Coronary artery (tissue), 2 donors: Measurements from ENCODE around the gene CR1L.
A peak's percentile ranks its signal among the peaks of the same experiment; 100 is the strongest.

Experiments
- DNase-seq: peaks from one replicate; pipeline ENCODE4 v3.0.0-alpha.2; 2017; ENCODE audit warnings: low spot score
- H3K27ac ChIP-seq, 2 donors: fragments of 200-600 bp; sonication (generic); one replicate each; pipeline ENCODE4 v1.5.1; 2016 to 2019
- H3K4me3 ChIP-seq: fragments of 200-600 bp; sonication (generic); 2 replicates; pipeline ENCODE4 v1.5.1; 2016; ENCODE audit warnings: mild to moderate bottlenecking, moderate library complexity
- CTCF ChIP-seq: fragments of 200-600 bp; sonication (generic); IDR thresholded peaks from one replicate; pipeline ENCODE4 v1.5.1; 2019; ENCODE audit warnings: antibody characterized with exemption

CR1L gene

GRCh38 chr1:207644852-207645634 lies at the start of gene CR1L:
TSS of gene CR1L (plus strand) at chr1:207645133. CDS start at chr1:207645234, 101 bp downstream.
- peak; percentile 79 for DNase-seq
- no peak for TF ChIP-seq CTCF
- H3K4me3 ChIP-seq = peak within 1 kb of the TSS; percentile 75
- no peak within 1 kb of the TSS for H3K27ac ChIP-seq

GRCh38 chr1:207603777-207604176 lies 41.2 kb upstream of the CR1L start:
- Histone ChIP-seq H3K4me3 (no peak overlapping the region), H3K27ac (no peak overlapping the region)
- DNase-seq = no peak
- TF ChIP-seq CTCF = no peak

DNA sequence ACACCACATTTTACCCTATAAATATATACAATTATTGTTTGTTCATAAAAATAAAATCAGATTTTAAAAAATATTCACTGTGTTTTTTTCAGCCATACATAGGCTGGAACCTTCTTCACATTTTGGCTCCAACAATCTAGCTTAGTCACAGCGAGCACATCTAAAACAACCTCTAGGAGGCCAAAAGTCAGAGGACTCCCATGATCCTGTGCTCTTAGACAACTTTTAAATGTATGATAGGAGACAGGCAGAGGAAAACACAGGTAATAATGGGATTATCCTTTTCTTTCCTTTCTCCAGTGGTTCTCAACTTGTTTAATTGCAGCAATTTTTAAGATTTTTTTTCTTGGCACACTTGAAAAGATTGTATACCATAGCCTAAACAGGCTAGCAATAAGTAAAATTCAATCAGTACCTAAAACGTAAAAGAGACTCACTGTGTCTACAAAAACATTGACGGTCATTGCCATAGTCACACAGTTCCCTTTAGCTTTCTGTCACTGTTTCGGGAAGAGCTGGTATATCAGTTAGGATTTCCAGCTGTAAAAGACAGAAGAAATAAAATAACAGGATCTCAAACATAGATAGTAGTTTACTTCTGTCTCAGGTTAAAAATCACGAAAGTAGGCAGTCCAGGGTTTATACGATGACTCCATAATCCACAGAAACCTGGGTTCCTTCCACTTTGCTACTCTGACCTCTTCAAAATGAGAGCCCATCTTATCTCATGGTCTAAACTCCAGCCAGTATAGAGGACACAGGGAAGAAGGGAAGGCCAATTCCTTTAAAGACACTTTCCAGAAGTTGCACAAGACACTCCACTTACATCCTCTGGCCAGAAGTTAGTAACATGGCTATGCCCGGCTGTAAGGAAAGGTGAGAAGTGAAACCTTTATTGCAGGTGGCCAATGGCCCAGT lies 39.2 kb upstream of the CR1L start:
- Histone ChIP-seq H3K27ac (no peak overlapping the region), H3K4me3 (no peak overlapping the region)
- TF ChIP-seq CTCF = no peak
- DNase-seq = no peak

GRCh38 chr1:207606362-207606755 lies 38.6 kb upstream of the CR1L start:
- TF ChIP-seq CTCF = no peak
- Histone ChIP-seq H3K27ac (no peak overlapping the region), H3K4me3 (no peak overlapping the region)
- DNase-seq = no peak

GRCh38 chr1:207612762-207613161 lies 32.2 kb upstream of the CR1L start:
- Histone ChIP-seq H3K27ac (no peak overlapping the region), H3K4me3 (no peak overlapping the region)
- TF ChIP-seq CTCF = no peak
- no peak for DNase-seq

DNA sequence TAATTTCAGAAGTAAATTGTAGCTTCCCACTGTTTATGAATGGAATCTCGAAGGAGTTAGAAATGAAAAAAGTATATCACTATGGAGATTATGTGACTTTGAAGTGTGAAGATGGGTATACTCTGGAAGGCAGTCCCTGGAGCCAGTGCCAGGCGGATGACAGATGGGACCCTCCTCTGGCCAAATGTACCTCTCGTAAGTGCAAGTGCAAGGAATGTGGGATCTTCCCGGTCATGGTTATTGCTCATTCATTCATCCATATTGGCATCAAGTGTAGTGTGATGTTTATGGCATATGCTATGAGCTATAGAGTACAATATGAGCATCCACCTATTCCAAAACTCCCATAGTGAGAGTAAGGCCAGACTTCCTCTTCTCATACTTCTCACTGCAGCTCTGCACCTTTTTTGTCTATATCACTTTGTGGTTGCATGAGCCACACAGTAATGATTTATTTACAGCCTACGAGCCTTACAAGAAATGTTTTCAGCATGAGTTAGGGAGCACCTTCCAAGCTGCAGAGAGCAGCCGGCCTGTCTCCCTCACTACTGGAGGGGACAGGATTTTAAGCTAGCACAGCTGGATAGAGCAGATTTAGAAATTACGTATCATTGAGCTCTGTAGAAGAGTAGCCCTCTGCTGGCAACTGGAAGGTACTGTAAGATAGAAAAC lies 24.9 kb upstream of the CR1L start:
- Histone ChIP-seq H3K27ac (no peak overlapping the region), H3K4me3 (no peak overlapping the region)
- no peak for DNase-seq
- TF ChIP-seq CTCF = peak; percentile 39
